HG02840 (cell line): ENCODE measurements around the gene TFB2M.
A peak's percentile ranks its signal among the peaks of the same experiment; 100 is the strongest.
"Not testable (repeated sequence)": the region's sequence is repeated elsewhere in the genome, so short reads cannot be mapped to it uniquely, and the experiment has no call there.

Experiments used
- ATAC-seq: cut with Tn5 transposase; IDR thresholded peaks from one replicate; pipeline ENCODE4 v1.9.1; 2021; ENCODE audit warnings: mild to moderate bottlenecking, moderate library complexity, moderate number of reproducible peaks; ENCODE audit not compliant: unreplicated experiment, low FRiP score

TFB2M gene

DNA sequence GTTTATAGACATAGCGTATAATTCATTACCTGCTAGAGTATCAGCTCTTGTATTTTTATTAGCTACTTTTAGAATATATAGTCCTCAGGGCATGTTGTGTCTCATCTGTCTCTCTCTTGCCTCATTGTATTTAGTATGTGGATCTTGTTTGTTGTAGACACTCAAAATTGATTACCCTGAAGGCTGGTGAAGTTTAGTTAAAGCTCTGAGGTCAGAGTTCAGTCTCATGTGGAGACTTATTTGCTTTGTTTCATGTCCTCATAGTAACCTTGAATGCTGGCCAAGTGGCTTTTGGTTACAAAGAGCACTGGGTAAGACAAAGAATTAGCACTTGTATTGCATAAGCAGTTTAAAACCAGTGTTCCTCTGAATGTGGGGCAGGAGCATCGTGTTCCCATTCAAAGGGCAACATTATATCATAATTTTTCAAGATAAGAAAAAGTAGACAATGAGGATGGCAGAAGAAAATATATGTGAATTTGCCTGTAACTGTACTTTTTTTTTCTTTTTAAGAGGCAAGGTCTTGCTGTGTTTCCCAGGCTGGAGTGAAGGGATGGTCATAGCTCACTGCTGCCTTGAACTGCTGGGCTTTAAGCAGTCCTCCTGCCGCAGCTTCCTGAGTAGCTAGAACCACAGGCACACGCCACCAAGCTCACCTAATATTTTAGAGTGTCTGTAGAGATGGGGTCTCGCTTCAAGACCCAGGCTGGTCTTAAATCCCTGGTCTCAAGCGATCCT lies 17.6 kb upstream of the TFB2M start:
- no peak for ATAC-seq

DNA sequence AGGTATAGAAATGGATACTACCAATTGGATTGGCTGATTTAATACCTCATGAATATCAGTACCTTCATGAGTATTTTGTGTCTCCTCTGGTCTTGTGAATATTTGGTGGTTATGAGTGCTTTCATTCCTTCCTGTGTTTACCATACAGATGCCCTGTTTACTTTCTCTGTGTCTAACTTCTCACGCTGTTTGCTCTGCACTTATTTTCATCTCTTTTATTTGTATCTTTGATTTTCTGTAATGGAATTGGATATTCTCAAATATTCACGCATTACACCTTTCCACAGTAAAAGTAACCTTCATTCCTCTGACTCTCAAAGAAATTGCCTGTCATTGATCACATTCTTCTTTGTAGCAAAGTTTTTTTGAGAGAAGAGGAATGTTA lies 17.0 kb upstream of the TFB2M start:
- no peak for ATAC-seq

DNA sequence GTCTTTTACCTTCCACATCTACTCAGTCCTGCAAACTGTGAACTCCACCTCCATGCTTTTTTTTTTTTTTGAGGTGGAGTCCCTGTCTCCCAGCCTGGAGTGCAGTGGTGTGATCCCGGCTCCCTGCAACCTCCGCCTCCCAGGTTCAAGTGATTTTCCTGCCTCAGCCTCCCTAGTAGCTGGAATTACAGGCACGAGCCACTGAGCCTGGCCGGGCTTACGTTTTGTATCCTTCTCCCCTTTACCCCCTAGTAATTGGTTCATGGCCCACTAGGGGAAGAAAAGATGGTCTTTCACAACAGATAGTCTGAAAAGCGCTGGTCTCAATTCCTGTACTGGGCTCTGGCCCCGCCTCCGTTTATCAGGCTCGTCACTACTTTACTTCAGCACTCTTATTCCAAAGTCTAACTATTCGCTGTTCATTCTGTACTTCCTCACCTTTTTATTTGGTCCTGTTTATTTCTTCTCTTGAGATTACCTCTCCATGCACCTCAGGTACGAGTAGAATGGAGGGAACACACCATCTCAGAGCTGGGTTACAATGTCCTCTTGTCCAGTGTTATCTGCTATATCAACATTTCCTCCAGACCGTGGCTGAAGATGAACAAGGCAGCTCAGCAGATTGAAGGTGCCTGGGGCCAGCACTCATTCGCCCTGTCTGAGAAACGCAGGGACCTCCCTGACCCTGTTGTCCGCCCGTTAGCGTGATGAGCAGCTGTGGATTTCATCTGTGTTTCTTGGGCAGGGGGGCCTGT lies 16.4 kb upstream of the TFB2M start:
- no peak for ATAC-seq

DNA sequence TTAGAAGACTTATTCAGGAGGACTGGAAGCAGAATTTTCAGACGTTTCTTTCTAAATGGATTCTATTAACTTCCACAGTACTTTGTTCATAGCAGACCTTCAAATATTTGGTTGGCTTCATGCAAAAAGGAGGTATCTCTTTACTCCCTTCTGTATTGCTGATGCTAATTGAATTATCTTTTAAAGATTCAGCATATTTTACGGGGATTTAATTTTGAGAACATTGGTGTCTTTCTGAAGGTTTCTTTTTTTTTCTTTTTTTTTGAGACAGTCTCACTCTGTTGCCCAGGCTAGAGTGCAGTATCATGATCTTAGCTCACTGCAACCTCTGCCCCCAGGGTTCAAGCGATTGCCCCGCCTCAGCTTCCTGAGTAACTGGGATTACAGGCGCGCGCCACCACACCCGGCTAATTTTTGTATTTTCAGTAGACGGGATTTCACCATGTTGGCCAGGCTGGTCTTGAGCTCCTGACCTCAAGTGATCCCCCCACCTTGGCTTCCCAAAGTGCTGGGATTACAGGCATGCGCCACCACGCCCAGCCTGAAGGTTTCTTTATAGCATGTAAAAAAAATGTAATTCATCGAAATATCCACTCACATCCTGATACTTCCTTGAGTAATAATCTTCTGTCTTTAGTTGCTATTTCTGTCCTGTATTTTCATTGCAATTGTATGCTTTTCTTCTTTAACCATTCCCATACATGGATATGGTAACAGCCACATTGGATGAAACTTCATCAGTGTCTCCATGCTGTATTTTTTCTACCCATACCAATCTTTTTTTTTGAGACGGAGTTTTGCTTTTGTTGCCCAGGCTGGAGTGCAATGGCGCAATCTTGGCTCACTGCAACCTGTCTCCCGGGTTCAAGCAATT lies 14.7 kb upstream of the TFB2M start:
- ATAC-seq, result no peak

DNA sequence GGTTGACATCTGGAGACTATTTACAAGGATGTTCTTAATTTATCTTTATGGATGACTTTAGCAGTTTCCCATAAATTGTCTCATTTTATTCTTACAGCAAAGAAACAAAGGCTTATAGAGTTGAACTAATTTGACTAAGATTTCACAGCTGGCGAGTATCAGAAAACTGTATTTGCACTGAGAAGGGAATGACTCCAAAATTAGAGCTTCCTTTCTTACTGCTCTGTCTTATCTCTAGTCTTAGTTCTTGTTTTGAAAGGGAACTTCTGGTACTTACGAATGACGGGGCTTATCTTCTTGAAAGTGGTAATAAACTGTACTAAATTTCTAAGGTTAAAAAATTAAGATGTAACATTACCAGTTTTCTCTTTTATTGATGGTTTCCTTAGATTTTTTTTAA lies 13.8 kb upstream of the TFB2M start:
- peak; percentile 73 for ATAC-seq

DNA sequence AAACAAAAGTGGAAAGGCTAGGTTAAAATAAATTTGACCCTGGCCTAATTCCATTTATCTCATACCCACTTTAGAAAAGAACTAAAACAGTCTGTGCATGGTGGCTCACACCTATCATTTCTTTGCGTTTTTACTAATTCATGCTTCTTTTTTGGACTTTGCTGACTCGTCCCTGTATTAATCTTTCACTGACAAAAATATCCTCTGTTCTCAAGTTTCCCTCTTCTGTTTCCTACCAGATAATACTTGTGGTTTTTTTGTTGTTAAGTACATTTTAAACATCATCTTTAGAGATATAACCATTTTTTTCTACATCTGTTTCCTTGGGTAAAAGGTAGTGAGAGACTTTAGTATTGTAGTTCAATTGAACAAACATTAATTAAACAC lies 11.7 kb upstream of the TFB2M start:
- ATAC-seq, result no peak

DNA sequence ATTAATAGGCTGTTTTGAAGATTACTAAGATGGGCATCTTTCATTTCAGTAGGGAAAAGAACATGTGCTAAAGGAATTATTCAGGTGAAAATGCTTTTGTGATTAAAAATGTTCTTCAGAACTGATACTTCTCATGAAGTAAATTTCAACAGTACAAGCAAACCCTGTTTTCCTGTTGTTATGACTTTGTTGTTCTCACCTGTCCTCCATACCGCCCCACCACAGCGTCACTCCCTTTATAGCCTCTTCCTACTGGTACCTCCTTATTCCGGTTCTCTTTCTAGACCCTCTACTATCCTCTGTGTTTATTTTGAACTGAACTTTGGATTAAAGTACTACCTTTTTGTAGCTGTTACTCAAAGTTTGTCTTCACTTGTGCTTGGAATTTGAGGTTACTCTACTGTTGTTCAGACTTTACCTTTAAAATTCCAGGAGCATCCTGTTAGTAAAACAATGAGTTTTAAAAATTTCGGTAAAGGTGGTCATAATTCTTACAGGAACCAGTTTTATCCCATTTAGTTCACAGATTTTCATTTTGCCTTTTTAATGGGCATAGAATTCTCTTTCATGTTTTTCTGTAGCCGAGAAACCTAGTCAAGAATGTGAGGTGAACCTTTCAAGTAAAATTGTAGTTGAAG lies 11.1 kb upstream of the TFB2M start:
- ATAC-seq, result no peak

DNA sequence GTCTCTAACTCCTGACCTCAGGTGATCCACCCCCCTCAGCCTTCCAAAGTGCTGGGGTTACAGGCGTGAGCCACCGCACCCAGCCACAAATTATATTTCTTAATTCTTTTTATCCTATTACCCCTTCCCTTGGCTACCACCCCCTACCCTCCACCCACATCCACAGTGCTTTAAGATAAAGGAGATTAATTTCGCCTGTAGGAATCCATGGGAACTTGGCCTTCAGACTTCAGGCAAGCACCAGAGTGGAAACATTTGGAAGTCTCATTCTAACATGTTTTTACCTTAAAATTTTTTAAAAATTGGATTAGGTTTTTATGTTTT lies 10.6 kb upstream of the TFB2M start:
- no peak for ATAC-seq

DNA sequence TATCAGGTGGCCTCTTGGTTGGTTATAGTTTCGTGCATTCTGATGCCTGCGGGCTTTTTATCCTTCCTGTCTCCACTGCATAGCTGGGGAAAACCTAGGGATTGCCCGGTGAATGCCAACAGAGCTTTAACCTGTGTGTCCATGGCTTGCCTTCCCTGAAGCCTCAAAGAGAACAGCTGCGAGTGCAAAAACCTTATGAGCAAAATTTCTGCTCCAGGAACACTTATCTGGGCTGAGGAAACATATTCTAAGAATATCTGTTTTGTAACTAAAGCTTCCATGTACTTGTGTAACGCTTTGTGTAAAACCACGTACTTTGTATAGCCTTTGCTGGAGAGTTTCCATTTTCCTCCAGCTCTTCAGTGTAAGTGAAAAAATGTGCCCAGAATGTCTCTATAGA lies 7.4 kb upstream of the TFB2M start:
- ATAC-seq, result no peak

DNA sequence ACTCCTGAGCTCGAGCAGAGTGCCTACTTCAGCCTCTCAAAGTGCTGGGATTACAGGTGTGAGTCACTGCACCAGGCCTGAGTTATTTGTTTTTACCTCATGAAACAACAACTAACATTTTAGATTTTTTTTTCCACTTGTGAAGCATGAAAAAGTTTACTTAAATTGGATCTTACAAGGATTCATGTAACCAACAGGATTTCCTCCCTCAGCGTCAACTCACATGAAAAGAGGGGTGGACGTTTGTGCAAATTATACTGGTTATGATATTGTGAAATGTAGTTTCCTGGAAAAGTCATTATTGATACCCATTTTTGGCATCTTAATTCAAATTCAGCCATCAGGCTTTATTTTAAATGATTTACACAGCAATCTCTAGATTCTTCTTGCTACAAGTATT lies 6.7 kb upstream of the TFB2M start:
- ATAC-seq, result no peak

DNA sequence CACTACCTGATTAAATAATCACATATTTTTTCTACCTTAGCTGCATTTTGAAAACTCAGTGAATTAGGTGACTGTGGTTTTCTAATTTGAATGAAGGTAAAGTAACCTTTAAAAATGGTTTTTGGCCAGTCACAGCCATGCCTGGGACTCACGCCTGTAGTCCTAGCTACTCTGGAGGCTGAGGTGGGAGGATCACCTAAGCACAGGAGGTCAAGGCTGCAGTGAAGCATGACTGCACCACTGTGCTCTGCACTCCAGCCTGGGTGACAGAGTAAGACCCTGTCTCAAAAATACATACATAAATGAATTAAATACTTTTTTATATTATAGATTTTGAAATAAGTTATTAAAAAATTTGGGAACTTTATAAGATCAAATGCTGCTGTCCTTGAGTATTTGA lies 5.9 kb upstream of the TFB2M start:
- no peak for ATAC-seq

DNA sequence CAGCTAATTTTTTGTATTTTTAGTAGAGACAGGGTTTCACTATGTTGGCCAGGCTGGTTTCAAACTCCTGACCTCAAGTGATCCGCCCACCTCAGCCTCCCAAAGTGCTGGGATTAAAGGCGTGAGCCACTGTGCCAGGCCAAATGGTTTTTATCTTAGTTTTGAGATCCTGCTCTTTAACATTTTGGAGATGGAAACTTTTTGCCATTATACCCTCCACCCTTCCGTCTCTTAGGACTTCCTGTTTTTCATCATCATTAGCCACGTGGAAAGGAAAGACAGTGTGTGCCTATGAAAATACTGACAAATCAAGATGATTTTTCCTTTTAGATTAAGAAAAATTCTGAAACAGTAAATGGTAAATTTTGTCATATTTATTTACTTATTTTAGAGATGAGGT lies 5.2 kb upstream of the TFB2M start:
- not testable (repeated sequence) for ATAC-seq

DNA sequence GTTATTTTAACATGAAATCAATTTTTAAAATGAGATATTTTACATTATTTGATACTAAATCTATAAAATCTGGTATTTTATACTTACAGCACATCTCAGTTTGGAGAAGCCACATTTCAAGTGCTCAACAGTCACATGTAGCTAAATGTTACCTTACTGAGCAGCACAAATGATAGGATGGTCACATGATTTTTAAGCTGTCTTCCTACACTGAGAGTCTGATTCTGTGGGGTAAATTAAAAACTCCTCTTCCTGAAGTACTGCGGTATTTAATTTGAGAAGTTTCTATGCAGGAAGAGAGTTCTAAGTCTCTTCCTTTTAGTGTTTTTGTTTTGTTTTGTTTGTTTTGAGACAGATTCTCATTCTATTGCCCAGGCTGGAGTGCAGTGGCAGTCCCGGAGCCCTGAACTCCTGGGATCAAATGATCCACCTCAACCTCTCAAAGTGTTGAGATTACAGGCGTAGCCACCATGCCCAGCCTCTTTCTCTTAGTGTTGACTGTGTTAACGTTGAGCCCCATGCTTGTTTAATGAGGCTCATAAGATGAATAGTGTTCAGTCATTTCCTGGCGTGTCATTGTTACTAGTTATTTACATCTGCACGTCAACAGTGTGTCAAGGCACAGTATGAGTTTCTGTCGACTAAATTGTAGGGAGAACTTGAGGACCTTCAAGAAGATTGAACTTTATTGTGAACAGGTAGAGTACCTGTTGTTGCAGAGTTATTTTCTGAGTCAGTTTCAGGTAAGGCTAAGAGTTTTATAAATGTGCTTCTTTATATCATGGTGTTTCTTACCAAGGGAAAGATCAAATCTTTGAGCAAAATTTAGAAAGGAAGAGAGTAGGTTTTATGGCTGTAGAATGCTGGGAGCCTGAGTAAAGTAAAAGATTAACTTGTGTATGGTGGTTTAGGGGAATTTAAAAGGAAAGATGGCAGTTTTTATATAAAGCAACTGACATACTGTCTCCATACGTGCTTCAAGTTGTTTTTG lies 3.5 kb upstream of the TFB2M start:
- no peak for ATAC-seq

DNA sequence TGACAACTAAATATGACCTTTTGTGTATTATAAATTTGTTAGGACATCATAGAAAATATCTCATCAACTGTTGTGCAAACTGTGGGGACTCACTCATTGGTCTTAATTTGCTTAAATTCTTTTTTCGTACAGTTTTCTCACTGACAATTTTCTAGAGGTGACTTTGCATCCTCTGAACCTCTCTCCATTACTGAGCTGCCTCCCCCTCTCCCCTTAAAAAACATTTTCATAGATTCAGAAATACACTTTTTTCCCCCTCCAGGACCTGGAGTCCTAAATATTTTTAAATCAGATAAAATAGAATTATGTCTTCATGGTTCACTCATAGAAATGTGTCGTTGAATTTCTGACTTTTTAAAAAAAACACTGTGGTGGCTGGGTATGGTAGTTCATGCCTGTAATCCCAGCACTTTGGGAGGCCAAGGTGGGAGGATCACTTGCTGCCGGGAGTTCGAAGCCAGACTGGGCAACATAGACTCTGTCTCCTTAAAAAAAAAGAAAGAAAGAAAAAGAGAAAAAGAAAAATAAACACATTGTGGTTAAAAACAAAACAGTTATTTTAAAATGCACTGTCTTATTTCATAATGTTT lies 1.7 kb upstream of the TFB2M start:
- ATAC-seq, result no peak

DNA sequence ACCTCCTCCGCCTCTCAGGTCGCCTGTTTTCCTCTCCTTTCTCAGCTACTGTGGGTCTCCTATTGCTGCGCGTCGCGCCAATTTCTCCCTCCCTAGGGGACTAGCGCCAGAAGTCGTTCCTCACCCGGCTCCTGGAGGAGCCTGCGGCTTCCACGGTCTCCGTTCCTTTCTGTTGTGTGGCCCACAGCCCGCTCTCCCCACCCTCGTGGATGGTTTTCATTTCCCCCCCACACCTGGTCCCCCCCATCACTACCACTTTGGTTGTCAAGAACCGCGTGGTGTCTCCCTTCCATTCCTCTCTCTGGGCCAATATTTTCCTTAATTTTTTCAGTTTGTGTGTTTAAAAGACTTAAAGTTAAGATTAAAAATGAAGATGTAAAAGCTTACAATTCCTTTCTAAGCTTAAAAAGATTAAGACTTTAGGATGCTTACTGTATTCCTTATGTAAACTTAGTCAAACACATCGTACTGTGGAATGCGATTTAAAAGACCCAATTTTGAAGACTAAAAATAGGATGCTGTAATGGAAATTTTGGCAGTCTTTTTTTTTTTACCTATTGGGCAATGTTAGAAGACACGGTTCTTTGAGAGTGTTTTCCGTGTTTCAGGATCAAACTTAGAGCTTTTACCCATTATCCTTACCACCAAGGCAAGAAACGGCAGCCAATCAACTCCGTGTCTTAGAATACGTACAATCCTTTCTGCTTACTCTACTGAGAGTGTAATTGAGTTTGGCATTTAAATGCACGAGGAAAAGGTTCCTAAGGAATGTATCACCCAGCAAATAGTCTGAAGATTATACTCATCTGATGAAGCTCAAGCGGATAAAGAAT lies 968 bp upstream of the TFB2M start:
- ATAC-seq, result peak; percentile 14

DNA sequence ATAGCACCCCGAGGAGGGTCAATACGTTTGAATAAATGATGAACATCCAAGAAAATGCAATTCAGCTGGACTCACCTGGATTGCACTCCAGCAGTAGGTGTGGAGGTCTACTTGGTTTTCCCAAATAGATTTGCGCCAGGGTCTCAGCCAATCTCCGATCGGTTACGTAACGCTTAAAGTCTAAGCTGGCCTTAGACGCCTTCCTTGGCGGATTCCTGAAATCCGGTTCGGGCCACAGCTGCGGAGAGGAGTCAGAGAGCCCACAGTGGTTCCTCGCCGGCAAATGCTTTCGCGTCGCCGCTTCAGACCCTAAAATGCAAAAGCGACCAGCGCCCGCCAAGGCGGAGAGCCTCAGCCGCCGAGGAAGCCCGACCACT lies 322 bp downstream of the TFB2M start:
- ATAC-seq, result peak; percentile 0

DNA sequence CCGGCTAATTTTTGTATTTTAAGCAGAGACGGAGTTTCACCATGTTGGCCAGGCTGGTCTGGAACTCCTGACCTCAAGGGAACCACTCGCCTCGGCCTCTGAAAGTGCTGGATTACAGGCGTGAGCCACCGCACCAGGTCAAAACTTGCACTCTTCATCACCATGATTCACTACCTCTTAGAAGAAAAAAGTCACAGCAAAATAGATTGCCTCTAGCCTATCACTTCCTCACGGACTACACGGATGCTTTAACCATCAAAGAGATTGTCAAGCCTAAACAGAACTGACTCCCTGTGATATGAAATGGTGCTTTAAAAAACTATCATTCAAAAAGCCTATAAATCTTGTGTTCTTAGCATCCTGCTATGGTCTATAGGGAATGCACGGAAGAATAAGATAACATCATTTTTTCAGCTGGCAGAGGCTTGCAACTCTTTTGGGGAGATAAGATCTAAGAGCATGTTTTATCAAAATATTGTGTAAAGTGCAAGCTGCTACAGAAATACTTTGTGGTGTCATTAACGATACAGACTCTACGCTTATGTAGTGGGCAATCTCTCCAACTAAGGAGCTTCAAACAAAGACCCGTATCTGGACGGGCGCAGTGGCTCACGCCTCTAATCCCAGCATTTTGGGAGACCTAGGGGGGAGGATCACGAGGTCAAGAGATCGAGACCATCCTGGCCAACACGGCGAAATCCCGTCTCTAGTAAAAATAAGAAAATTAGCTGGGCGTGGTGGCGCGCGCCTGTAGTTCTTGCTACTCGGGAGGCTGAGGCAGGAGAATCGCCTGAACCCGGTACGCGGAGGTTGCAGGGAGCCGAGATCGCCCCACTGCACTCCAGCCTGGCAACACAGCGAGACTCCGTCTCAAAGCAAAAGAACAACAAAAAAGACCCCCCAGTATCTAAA lies 966 bp downstream of the TFB2M start:
- no peak for ATAC-seq

DNA sequence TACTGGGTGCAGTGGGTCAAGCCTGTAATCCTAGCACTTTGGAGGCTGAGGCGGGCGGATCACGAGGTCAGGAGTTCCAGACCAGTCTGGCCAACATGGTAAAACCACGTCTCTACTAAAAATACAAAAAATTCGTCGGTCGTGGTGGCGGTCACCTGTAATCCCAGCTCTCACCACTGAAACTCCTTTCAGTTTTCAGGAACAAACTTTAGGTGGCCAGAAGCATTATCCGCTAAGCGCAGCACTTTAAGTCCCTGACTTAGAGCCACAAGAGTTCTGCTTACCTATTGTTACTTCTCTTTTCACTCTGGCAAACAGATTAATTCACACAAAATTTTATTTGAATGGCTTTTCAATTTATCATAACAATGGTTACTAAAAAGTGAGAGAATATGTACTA lies 5.2 kb downstream of the TFB2M start:
- ATAC-seq, result not testable (repeated sequence)
